Adrenal gland (tissue), 12 donors: ENCODE measurements around the gene OR13C9. TPM values are rescaled to one million over a fixed set of nuclear protein-coding genes. Genes with fewer than 3 reads are reported as not detected.
"Not testable (repeated sequence)": the region's sequence is repeated elsewhere in the genome, so short reads cannot be mapped to it uniquely, and the experiment has no call there.

Experiments used
- DNase-seq, 7 donors: peaks; one replicate each; pipeline ENCODE4 v3.0.0-alpha.2; 2019 to 2020
- H3K27ac ChIP-seq, 5 donors: fragments of 200-600 bp; sonication (generic) in 4 of 5; 1 replicate in 3 of 5; 2 replicates in 2 of 5; pipeline versions ENCODE4 v1.5.1 to v1.8.0; 2016 to 2020; ENCODE audit warnings: mild to moderate bottlenecking in 1 of 5
- H3K27me3 ChIP-seq: fragments of 200-600 bp; 2 replicates; pipeline ENCODE4 v1.8.0; 2021
- H3K36me3 ChIP-seq, 2 donors: fragments of 200-600 bp; replicated peaks in 1 of 2; 1 replicate in 1 of 2; 2 replicates in 1 of 2; pipeline versions ENCODE4 v1.5.1 to v1.8.0; 2018 to 2022
- H3K4me1 ChIP-seq, 2 donors: fragments of 200-600 bp; replicated peaks in 1 of 2; 1 replicate in 1 of 2; 2 replicates in 1 of 2; pipeline versions ENCODE4 v1.5.1 to v1.8.0; 2018 to 2021
- H3K4me3 ChIP-seq, 4 donors: fragments of 200-600 bp; sonication (generic) in 3 of 4; one replicate each; pipeline ENCODE4 v1.5.1; 2016 to 2018
- H3K9me3 ChIP-seq, 3 donors: fragments of 200-600 bp; sonication (generic) in 1 of 3; replicated peaks in 1 of 3; 1 replicate in 2 of 3; 2 replicates in 1 of 3; pipeline versions ENCODE4 v1.5.1 to v1.8.0; 2016 to 2021
- CTCF ChIP-seq, 6 experiments: fragments of 450-650 bp in 4 of 6; fragments of 200-600 bp in 2 of 6; sonication (generic) in 1 of 6; IDR thresholded peaks; 1 replicate in 5 of 6; 2 replicates in 1 of 6; pipeline versions ENCODE4 v1.5.1 to v1.8.0; 2016 to 2021; ENCODE audit warnings: antibody characterized with exemption in 6 of 6, mild to moderate bottlenecking in 2 of 6, moderate library complexity in 1 of 6
- POLR2A ChIP-seq, 2 donors: fragments of 450-650 bp; IDR thresholded peaks; one replicate each; pipeline ENCODE4 v1.6.1; 2017; ENCODE audit warnings: antibody characterized with exemption in 2 of 2, mild to moderate bottlenecking in 2 of 2, moderate library complexity in 1 of 2
- WGBS, 4 donors: extraction: QIAGEN DNeasy Blood & Tissue Kit in 2 of 4; methylation state at CpG; one replicate each; pipeline versions ENCODE4 v1.1.5 to v1.1.7; 2013 to 2017; 5-methylcytosine and 5-hydroxymethylcytosine counted together
- intact Hi-C, 2 donors: fragments of 100-400 bp; cut with DNase I; formaldehyde crosslinking; loops; one replicate each; pipeline versions ENCODE4 v1.14.1 to v1.15.0; 2022 to 2023
- polyA plus RNA-seq, 3 donors: library from polyadenylated mRNA; stranded (reverse); fragments of 200-250 nt in 2 of 3; fragments of 350-450 nt in 1 of 3; fragmentation: Illumina TruSeq in 1 of 3; extraction: RNeasy Lipid Tissue Mini Kit (QIAGEN cat#74804) in 1 of 3; gene quantifications; one replicate each; pipeline ENCODE4 v1.2.3, GENCODE V29; 2013 to 2014
- total RNA-seq, 9 donors: library from RNA; depleted of rRNA in 4 of 9; stranded (reverse); fragments of >200 nt in 4 of 9; fragments of 120-200 nt in 1 of 9; fragmentation: NEBNext Ultra II Directional in 1 of 9; extraction: Animal tissue kit (Norgen Biotek cat#: 25700) in 1 of 9; gene quantifications; one replicate each; pipeline versions ENCODE4 v1.1.0 to v1.2.4, GENCODE V29; 2013 to 2023
- donor health status: healthy with polysubstance abuse.
- donor health status: Bipolar disorder and iron deficiency.
- donor health status: DM: yes; HTN: yes; CAD: no.
- donor health status: DM: no; HTN: no; CAD: no.
- donor health status: DM: no; HTN: no; CAD: no.
- donor health status: DM: yes; HTN: yes; CAD: no.

OR13C9 gene
- total and polyA plus RNA-seq, 12 donors = 0.27 to 1.2 TPM; not detected in 10

DNA sequence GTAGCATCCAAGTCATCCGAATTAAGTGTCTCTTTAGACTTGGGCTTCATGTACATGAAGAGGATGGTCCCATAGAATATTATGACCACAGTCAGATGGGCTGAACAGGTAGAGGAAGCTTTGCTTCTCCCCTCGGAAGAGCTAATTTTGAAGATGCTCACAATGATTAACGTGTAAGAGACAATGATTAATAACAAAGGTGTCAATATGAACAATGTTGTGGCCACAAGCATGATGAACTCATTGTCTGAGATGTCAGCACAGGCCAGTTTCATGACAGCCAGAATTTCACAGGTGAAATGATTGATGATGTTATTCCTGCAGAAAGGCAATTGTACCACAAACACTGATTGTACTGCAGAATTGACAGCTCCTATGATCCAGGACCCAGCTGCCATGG is 13.2 kb downstream of the OR13C9 start:
- no peaks in the 10 kb centered on the region for H3K36me3 ChIP-seq
- TF ChIP-seq POLR2A (IDR thresholded peaks at IDR 0.05) (no peak), CTCF (IDR thresholded peaks at IDR 0.05) (no peak)
- intact Hi-C loops = no loop called here

DNA sequence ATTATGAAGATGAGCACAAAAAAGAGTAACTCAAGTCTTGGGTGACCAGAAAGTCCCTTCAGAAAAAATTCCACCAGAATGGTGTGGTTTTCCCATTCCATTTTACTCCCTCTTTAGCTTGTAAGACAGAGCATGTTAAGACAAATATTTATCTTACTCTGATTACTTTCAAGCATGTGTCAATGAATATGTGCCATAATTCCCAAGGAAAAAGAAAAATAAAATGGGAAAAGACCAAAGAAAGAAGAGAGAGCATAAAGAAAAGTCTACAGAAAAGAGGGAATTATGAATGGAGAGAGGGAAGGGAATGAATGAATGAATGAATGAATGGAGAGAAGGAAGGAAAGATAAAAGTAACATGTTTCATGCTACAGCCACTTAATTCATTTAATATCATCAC is 18.7 kb downstream of the OR13C9 start, which contains the start of gene OR13C5:
Gene OR13C5, minus strand, starts transcription at position 101 of the 400 bp plus-strand sequence. Its CDS starts 0 bp downstream, at position 101.
- H3K4me1 ChIP-seq, H3K36me3 ChIP-seq, H3K4me3 ChIP-seq, H3K27me3 ChIP-seq, intact Hi-C loops, H3K27ac ChIP-seq, H3K9me3 ChIP-seq, DNase-seq: not testable (repeated sequence)

More for the DNA sequence above, 13.2 kb downstream of the OR13C9 start:
- Histone ChIP-seq H3K4me3 (no peak overlapping the region), H3K27me3 (no peaks in the 10 kb centered on the region), H3K27ac (no peak overlapping the region), H3K9me3 (no peaks in the 10 kb centered on the region), H3K4me1 (no peaks in the 10 kb centered on the region)
- no peak for DNase-seq
- WGBS, 4 donors = 72 to 81% (median 74%) methylated on average over 3 of the region's 3 CpGs

DNA sequence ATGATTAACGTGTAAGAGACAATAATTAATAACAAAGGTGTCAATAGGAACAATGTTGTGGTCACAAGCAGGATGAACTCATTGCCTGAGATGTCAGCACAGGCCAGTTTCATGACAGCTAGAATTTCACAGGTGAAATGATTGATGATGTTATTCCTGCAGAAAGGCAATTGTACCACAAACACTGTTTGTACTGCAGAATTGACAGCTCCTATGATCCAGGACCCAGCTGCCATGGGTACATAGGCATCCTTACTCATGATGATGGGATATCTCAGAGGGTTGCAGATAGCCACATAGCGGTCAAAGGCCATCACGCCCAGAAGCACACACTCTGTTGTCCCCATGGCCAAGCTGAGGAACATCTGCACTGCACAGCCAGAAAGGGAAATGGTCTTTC is 19.3 kb downstream of the OR13C9 start:
- H3K27ac ChIP-seq, H3K36me3 ChIP-seq, H3K9me3 ChIP-seq, intact Hi-C loops, H3K4me3 ChIP-seq, H3K27me3 ChIP-seq, DNase-seq, H3K4me1 ChIP-seq: not testable (repeated sequence)
- 64 to 87% (median 73%) methylated on average over 1 to 3 of the region's 3 CpGs for WGBS, 4 donors

DNA sequence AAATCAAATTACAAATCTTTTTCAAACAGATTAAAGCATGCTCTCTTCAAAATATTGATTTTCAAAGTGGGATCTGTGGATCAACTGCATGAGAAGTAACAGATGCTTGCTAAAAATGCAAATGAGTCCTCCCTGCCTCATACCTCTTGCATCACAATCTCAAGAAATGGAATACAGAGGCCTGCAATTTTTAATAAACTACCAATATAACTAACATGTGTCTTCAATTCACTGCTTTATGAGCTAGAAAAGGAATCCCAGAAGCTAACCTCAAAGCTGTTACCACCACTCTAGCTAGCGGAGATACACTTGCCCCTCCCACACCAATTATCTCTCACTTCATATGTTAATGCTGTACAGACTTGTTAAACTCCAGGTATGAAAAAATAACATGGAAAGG is 28.4 kb downstream of the OR13C9 start:
- H3K9me3 ChIP-seq = no peaks in the 10 kb centered on the region
- H3K4me1 ChIP-seq = no peaks in the 10 kb centered on the region
- intact Hi-C loops = no loop called here
- no peak overlapping the region for H3K4me3 ChIP-seq
- WGBS, 4 donors = 36 to 90% (median 81%) methylated on average over 1 of the region's 1 CpG
- no peaks in the 10 kb centered on the region for H3K27me3 ChIP-seq
- TF ChIP-seq POLR2A (IDR thresholded peaks at IDR 0.05) = no peak
- TF ChIP-seq CTCF (IDR thresholded peaks at IDR 0.05) = no peak
- no peak overlapping the region for H3K27ac ChIP-seq
- DNase-seq = no peak
- no peaks in the 10 kb centered on the region for H3K36me3 ChIP-seq

DNA sequence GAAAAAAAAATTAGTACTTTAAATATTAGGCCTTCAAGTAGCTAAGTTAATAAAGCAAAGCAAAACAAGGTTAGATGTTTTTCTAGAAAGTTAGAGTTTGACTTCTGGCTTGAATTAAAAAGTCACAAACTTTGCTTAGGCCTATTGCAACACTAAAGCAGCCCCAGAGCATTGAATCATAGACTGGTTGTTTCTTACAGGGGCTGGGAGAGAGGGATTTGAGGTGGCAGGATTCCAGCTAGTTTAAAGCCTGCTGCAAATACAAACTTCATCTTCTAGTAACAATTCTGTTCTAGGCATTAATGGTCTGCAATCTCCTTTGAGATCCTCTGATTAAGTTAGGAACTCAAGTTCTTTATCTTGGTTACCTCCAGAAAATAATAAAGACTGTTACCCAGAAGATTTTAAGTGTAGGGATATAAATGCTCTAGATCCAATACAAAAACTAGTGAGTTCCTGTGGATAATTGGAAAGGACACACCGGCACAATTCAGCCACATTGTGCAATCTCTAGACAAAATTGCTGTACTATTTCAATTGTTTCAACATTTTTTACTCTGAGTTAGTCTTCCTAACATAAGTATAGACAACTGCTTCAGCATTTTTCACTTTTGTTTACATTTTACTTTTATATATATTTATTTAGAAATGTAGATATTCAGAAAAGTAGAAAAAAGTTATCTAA is 31.4 kb downstream of the OR13C9 start:
- DNase-seq = no peak
- 50 to 88% (median 82%) methylated on average over 1 of the region's 1 CpG for WGBS, 4 donors
- intact Hi-C loops = no loop called here
- no peaks in the 10 kb centered on the region for H3K27me3 ChIP-seq
- H3K27ac ChIP-seq = no peak overlapping the region
- no peaks in the 10 kb centered on the region for H3K9me3 ChIP-seq
- no peaks in the 10 kb centered on the region for H3K36me3 ChIP-seq
- no peak for TF ChIP-seq POLR2A (IDR thresholded peaks at IDR 0.05)
- TF ChIP-seq CTCF (IDR thresholded peaks at IDR 0.05) = no peak
- no peaks in the 10 kb centered on the region for H3K4me1 ChIP-seq
- H3K4me3 ChIP-seq = no peak overlapping the region
